ENCODE measurements around the gene ARHGAP22.

Gene ARHGAP22

DNA sequence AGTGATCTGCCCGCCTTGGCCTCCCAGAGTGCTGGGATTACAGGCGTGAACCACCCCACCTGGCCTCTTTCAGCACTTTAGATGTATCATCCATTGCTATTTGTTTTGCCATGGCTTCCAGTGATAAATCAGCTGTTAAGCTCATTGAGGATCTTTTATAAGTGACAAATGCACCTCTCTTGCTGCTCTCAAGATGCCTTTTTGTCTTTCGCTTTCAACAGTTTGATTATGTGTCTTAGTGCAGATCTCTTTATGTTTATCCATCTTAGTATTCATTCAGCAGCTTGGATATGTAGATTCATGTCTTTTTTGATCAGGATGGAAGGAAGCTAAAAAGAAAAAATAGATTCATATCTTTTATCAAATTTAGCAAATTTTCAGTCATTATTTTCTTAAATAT, 192.8 kb downstream of the ARHGAP22 start:
- DNase-seq = no peak

DNA sequence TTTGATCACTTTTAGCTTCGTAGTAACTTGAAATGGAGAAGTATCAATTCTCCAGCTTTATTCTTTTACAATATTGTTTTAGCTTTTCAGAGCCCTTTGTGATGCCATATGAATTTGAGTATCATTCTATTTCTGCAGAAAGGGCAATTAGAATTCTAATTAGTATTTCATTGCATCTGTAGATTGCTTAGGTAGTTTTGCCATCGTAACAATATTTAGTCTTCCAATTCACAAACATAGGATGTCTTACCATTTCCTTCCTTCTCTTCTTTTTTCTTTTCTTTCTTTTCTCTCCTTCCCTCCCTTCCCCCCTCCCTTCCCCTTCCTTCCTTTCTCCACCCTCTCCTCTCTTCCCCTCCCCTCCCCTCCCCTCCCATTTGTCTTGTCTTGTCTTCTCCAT, 193.4 kb downstream of the ARHGAP22 start:
- no peak for DNase-seq

DNA sequence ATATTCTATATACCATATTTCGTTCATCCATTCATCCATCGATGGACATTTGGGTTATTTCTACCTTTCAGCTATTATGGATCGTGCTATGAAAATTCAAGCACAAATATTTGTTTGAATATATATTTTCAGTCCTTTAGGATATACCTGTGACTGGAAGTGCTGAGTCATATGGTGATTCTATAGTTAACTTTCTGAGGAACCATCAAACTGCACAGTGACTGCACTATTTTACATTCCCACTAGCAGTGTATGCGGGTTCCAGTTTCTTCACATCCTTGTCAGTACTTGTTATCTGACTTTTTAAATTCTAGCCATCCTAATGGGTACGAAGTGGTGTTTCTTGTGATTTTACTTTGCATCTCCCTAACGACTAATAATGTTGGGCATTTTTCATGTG, 194.4 kb downstream of the ARHGAP22 start:
- DNase-seq = no peak

DNA sequence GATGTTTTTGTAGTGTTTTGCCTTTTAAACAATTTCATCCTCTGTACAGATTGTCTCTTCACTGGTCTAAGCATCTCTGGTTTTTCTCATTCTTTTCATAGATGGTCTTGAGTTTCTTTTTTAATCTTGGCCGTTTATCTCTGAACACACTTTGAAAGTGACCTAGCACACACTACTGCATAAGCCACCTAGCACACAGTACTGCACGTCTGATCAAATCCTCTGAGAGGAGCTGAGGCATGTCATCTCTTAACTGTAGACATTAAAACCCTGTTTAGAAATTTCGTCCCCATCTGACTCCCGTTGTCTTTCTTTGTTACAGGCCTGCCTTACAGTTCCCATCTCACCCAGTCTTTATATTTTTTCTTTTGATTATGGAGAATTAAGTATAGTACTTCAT, 198.2 kb downstream of the ARHGAP22 start:
- DNase-seq = no peak

GRCh38 chr10:48406204-48406603, 198.7 kb downstream of the ARHGAP22 start:
- no peak for DNase-seq

GRCh38 chr10:48404646-48405045, 200.2 kb downstream of the ARHGAP22 start:
- no peak for DNase-seq

- DNase-seq = no peak
These were observed 204.0 kb downstream of the ARHGAP22 start for GRCh38 chr10:48400850-48401220.

GRCh38 chr10:48400129-48400849, 204.6 kb downstream of the ARHGAP22 start:
- DNase-seq = no peak

DNA sequence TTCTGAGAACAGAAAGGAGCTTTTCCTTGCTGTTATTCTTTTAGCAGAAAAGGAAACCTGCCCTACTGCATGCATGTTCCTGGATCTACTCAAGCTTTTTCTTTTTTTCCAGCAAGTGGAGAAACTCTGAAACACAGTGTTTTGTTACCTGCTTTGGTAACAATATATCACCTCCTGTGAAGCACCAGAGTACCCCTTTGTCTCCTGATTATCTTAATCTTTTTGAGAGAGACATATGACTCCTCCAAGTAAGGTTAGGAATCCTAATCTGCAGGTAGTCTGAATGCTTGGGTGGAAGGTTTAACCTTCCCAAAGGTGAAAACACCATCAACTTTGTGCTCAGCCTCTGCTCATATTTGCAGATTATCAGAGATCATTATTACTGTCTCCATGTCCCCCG, 205.3 kb downstream of the ARHGAP22 start:
- no peak for DNase-seq

- DNase-seq = no peak
These were observed 205.8 kb downstream of the ARHGAP22 start for GRCh38 chr10:48399056-48399541.

- DNase-seq = no peak
These were observed 206.6 kb downstream of the ARHGAP22 start for GRCh38 chr10:48398261-48398660.
